NCI-H524 treated with DMSO at 0.1 percent for 48 hours (cell line): ENCODE measurements around the gene SERGEF.

ENCODE experiments used
- DNase-seq: peaks from one replicate; lab custom pipeline; 2025; lab: John Stamatoyannopoulos, UW

SERGEF gene

GRCh38 chr11:17748761-17749721 lies 263.8 kb downstream of the SERGEF start:
- no peak for DNase-seq

DNA sequence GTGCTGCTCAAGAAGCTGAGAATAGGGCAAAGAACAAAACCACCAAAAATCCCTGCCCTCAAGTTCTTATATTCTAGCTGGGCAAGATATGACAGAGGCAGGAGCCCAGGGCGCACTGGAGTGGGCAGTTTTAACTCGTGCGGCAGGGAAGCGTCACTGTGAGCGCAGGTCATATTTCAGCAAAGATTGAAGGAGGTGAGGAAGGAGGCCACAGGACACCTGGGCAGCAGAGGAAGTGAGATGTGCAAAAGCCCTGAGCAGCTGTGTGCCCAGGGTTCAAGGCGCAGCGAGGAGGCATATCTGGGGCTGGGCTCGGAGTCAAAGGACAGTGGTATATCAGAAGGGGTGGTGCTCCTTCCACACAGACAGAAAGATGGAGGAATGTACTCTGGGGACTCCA lies 264.8 kb downstream of the SERGEF start:
- DNase-seq = no peak

DNA sequence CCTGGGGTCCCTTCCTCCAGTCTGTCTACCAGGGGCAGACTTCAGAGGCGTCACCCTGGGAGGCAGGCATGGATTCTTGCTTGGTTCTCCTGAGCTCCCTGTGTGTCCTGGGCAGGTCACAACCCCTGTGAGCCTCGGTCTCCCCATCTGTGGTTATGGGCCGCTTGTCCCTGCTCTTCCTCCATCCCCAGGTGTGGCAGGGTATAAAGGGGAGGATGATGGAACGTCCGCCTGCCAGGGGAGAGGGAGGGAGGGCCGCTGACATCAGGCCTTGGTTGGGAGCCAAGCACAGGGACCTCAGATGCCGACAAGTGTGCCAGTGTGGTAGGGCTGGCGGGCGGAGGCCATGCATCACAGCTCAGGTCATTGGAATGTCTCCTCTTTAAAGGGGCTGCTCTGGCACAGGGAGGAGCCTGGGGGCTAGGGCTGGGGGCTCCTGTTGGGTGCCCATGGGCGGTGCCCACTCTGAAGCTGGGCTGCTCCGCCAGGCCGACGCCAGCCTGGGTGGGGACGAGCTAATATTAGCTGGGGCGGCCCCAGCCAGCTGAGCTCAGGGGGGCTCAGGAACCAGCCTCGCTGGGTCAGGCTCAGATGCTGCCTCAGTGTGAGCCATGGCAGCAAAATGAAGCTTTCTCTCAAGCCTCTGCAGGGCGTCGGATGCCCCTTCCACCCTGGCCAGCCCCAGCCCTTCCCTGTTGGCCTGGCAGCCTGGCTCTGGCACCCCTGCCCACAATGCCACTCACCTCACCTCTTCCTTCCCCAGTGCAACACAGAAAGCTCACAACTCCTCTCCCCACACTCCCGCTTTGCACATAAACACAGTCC lies 265.5 kb downstream of the SERGEF start:
- no peak for DNase-seq

DNA sequence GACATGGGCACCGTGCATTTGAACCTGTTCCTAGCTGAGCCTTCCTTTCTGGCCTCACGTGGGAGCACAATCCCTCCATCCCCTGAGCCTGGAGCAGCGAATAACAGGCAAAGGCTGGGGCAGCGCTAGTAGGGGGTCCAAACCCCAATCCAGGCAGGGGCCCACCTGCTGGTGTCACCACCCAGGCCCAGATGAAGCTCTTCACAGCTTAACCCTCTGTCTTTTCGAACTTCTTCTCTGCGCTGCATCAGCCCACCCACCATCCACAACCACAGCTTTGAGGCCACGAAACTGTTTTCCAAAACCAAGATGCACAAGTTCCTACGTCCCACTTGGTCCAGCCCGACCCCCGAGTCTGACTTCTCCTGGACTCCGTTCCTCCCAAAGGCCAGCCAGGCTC lies 266.8 kb downstream of the SERGEF start:
- DNase-seq = no peak

DNA sequence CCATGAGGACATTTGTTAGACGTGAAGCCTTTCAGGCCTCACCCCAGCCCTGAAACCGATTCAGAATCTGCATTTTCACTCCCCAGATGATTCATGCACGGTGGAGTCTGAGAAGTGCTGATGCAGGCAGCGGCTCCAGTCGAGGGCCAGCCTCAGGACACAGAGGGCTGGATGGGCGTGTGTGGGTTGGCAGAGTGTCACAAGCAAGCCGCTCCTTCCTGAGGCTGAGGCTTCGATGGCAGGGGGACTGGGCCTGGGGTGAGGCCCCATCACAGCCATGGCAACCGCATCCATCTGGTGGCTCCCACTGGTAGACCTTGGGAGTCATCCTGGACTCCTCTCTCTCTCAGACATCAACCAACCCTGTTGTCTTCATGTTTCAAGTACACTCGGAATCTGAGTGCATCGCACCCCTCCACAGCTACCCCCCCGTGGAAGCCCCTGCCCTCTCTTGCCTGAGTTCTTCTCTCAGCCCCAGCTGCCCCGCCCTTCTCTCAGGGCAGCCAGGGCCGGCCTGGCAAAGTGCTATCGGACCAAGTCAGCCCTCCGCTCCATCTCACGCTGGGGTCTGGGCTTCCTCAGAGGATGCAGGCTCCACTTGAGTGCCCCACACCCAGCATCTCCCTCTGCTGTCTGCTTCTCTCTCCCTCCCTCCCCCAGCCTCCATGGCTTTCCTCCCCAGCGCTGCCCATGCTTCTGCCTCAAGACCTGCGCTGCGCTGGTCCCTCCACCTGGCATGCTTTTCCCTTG lies 267.6 kb downstream of the SERGEF start:
- no peak for DNase-seq

DNA sequence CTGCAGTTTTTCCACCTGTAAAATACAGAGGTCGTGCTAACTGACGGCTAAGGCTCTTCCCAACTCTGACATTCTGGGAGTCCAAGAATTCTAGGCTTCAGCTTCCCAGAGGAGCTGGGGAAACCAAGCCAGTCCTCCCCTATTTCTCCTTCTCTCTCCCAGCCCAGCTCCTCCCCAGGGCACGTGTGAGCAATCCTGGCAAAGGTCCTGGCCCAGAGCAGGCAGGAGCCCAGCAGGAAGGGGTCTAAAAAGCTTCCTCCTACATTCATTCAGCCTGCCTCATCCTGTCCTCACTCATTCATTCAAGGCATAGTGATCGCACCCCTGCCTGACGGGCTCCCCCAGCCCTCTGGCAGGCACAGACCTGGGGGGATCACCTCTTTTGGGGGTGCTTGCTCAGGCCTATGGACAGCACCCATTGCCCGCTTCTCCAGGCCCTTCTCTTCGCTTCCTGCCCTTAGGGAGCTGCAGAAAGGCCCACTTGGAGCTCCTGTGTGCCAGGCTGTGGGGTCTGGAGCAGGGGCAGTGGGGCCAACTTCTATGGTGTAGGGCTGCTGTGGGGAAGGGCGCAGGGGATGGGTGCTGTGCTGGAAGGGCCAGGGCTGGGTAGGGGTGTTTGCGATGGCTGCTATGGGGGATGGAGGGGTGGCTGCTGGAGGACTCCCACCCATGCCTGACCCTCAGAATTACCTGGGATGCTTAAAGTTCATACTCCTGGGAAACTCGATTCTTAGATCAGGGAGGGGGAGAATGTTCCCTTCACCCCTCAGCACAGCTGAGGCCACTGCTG lies 268.5 kb downstream of the SERGEF start:
- DNase-seq = no peak

- no peak for DNase-seq
Observed at GRCh38 chr11:17743808-17744119, 269.1 kb downstream of the SERGEF start.

DNA sequence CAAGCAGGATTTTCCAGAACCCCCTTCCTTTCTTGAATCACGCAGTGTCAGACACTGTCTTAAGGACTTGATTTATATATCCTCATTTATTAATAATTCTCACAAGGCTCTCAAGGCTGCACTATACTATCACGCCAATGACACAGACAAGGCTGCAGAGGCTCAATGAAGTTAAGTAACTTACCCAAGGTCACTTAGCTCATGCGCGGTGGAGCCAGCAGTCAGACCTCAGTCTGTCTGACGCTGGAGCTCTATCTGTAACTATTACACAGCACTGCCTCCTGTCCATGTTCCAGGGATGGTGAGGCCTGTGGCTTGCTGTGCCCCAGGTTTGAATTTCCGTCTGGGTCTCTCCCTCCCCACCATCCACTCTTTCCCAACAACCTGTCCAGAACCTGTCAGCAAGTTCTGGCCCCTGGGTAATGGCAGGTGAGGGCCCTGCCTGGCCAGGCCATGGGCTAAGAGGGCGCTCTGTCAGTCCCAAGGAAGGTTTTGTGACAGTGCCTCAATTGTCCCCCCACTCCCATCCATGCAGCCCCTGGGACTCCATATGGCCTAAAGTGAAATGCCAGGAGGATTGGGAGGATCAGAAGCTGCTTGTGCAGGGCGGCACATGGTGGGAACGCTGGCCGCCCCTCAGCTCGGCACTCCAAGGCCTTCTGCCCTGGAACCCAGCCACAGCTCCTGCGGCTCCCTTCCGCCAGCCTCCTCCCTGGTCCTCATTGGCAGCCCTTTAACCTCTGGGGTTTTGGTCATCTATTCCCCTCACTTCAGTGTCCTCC lies 269.6 kb downstream of the SERGEF start:
- no peak for DNase-seq

DNA sequence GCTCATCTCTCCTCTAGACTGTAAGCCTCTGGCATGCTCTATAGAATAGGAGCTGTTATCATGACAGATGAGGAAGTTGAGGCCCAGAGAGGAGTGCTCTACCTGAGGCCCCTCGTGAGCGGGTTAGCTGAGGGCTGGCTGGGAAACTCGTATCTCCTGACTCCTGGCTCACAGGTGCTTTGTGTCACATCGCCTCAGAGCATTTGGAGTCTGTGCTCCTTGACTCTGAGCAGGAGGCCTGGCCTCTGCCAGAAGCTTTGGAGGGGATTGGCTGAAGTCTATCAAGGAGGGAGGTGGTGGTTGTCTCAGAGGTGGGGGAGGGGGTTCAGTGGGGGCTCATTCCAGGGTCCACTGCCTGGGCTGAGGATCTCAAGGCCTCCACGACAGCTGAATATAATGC lies 270.8 kb downstream of the SERGEF start:
- no peak for DNase-seq

GRCh38 chr11:17741487-17741886 lies 271.4 kb downstream of the SERGEF start:
- no peak for DNase-seq

DNA sequence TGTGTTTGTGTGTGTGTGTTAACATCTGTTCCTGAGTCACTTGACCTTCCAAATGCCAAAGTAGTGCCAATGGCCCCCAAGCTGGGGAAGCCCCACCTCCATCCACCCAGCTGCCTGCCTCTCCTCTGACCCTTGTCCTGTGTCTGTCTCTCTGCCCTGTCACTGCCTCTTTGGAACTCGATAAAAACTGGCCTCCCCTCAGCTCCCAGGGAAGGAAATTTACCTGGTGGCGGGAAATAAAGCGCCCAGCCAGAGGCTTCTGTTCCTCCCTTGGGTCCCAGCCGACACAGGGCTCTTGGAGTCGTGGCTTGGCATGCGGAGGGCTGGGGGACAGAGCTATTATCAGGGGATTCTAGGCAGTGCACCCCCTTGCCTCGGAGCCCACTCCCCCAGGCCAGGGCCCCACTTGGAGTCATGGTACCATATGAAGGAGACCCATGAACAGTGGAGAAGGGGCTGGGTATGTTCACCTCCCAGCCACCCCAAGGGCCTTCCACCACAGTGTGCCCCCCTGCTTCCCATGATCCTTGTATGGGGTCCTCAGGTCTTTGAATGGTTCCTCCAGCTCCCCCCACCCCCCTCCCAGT lies 272.1 kb downstream of the SERGEF start:
- DNase-seq = no peak

GRCh38 chr11:17739945-17740338 lies 272.9 kb downstream of the SERGEF start:
- no peak for DNase-seq

DNA sequence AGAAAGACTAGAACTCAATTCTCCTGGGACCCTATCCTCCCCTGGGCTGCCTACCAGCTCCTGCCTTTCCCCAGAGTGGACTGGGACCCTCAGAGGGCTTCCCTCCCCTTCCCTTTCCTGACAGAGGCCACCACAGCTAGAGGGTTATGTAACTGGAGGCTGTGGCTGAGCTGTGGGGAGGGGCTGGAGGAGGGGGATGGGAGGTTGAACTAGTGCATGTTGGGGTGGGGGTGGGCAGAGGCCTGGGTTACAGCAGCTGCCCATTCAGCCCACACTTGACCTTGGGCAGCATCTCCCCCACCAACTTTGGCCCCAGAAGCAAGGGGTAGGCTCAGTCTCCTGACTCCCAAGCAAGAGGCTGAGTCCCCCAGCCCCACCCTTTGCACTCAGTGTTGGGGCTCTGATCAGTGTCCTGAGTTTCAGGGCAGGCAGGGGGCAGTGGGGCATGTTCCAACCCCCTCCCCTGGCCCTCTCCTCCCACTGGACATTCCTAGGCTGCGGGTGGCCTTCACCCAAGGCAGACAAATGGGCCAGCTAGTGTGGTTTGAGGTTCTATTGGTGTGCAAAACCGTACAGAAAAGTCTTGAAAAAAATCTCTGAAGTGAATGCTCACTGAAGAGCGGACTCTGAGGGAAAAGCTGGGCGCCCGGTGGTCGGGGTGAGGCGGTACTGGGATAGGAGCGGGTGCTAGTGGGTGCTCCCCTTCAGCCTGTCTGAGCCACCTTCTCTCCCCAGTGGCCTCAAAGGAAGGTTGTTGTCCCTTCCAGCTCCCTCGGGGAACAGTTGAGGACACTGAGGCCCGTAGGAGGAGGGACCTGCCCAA lies 274.5 kb downstream of the SERGEF start:
- no peak for DNase-seq
